GF-D8 (cell line): ENCODE data around the gene CYTL1.
"Not testable (repeated sequence)": the region's sequence is repeated elsewhere in the genome, so short reads cannot be mapped to it uniquely, and the experiment has no call there.

Experiments used
- DNase-seq: peaks from one replicate; lab custom pipeline; 2025; lab: John Stamatoyannopoulos, UW

CYTL1 gene, protein sequence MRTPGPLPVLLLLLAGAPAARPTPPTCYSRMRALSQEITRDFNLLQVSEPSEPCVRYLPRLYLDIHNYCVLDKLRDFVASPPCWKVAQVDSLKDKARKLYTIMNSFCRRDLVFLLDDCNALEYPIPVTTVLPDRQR

DNA sequence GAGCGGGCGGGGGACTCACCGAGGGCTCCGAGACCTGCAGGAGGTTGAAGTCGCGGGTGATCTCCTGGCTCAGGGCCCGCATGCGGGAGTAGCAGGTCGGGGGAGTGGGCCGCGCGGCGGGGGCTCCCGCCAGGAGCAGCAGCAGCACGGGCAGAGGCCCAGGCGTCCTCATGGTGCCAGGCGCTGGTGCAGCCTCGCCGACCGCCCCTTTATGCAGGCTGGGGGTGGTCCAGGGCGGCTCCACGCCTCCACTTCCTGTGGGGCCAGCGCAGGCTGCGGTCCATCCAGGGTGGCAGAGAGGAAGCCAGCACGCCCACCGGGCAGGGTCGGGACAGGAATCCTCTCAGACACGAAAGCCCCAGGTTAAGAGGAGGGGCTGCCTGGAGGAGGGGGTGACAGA is at the start of gene CYTL1:
TSS of gene CYTL1 (minus strand) at position 185 of the 400 bp plus-strand sequence. CDS start at position 172, 13 bp downstream.
- no peak for DNase-seq

GRCh38 chr4:5067908-5068307 is 48.6 kb upstream of the CYTL1 start:
- no peak for DNase-seq

GRCh38 chr4:5066968-5067367 is 47.7 kb upstream of the CYTL1 start:
- not testable (repeated sequence) for DNase-seq

GRCh38 chr4:5066101-5066500 is 46.8 kb upstream of the CYTL1 start:
- no peak for DNase-seq

DNA sequence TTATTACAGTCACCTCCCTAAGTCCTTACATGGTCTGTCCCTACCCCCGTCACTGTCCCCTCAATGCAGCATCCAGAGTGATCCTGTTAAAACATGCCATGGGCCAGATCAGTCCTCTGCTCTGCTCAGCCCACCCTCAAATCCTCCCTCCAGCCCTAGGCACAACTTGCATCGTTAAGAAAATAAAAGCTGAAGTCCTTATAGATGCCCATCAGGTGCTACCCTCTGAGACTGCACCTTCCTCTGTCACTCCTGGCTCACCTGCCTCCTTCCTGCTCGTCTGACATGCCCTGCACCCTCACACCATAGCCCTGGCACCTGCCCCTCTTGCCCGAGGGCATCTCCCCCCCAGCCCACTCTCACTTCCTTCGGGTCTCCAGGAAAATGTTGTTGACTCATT is 36.2 kb upstream of the CYTL1 start:
- DNase-seq, result no peak

GRCh38 chr4:5054532-5054931 is 35.3 kb upstream of the CYTL1 start:
- DNase-seq, result no peak

DNA sequence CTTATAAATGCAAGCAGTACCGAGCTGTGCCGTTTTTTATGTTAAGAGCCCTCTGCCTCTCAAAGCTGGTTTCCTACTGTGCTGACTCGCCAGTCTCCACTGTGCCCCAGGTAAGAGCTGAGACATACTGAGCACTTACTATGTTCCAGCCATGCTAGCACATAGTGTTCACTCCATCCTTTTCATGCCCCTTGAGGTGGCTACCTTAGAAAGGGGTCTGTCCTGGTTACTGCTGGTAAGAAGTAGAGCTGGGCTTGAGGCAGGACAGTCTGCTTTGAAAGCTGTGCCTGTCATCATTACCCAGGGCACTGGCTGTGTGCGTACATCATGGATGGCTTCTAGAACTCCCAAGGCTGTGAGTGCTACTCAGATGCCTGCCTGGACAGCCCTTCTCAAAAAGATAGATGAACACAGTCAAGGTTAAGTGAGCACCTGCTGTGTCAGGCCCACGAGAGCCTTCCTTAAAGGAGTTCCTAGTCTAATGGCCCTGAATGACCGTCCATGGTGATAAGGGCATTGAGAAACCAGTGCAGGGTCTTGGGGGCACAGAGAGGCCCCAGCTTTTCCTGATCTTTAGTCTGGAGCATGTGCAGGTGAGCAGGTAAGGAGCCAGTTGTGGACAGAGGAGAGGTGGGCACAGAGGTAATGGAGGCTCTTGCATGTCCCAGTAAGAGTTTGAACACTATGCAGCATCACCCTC is 33.6 kb upstream of the CYTL1 start:
- DNase-seq, result no peak

DNA sequence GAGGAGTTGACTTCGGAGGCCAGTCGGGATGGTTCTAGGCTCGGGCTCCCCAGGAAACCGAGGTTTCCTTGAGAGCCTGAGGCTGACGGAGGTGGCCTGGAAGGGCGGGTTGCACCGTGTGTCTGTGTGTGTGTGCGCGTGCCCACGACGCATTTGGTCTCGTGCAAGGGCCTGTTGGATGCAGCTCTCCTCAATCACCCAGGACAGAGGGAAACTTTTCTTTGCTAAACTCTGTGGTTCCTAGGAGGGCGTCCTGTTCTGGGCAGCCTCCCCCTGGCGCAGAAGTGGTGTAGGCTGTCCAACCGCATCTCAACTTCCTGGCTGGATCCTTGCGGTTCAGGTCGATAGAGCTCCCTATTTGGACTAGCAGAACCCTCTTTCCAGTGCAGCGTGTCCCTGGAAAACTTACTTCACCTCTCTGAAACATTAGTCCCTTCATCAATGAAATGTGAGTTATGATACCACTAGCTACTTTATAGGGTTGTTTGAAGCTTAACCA is 33.0 kb upstream of the CYTL1 start:
- no peak for DNase-seq

GRCh38 chr4:5051278-5052203 is 32.3 kb upstream of the CYTL1 start, which contains the start of gene STK32B:
TSS of gene STK32B (plus strand) at chr4:5051480.
- no peak for DNase-seq

GRCh38 chr4:5050520-5051277 is 31.4 kb upstream of the CYTL1 start:
- peak; percentile 19 for DNase-seq

GRCh38 chr4:5048721-5049120 is 29.5 kb upstream of the CYTL1 start:
- no peak for DNase-seq

DNA sequence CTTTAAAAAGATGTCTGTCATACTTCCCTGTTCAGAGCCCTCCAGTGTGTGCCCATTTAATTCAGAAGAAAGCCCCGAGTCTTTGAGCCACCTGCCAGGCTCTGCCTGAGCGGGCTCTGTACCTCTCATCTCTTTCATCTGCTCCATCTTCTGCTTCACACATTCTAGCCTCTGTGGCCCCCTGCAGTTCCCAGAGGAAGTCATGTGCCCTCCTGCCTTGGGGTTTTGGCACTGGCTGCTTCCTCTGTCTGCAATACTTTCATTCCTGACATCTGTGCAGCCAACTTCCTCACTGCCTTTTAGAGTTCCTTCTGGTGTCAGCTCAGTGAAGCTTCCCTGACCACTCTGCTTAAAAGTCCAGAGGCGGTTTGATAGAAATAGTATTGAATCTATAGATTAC is 25.8 kb upstream of the CYTL1 start:
- peak; percentile 78 for DNase-seq

- DNase-seq, result no peak
Observed at GRCh38 chr4:5044341-5044740, 25.1 kb upstream of the CYTL1 start.

DNA sequence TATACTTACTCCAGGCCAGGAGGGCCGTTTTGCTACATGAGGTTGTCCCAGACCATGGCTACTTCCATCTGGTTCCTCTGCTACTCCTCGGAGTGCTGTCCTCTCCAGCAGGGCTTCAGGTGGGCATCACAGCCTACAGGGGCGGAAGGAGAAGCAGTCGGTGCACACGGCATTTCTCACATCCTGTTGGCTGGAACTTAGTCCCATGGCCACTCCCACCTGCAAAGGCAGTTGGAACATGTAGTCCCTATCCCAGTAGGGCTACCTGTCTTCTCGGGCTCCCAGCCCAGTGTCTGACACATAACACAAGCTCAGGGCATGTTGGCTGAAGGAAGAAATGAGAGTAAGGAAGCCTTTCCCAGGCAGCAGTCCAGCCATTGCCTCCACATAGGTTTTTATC is 24.3 kb upstream of the CYTL1 start:
- no peak for DNase-seq

DNA sequence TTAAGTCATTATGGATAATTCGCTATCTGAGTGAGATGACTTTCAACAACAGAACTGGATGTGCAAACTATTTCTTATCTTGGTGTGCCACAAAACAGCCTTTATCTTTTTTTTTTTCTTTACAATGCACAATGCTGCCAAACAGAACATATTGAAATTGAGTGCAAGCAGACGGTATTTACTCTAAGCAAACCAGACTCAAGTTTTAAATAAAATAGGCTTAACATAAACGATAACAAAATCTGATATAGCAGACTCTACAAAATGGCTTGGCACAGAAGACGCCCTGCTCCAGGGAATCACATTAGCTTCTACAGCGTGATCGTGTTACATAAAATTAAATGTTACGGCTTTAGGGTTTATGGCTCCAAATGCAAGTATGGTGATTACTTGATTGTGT is 22.4 kb upstream of the CYTL1 start:
- DNase-seq, result no peak

GRCh38 chr4:5040856-5041620 is 21.8 kb upstream of the CYTL1 start:
- no peak for DNase-seq

DNA sequence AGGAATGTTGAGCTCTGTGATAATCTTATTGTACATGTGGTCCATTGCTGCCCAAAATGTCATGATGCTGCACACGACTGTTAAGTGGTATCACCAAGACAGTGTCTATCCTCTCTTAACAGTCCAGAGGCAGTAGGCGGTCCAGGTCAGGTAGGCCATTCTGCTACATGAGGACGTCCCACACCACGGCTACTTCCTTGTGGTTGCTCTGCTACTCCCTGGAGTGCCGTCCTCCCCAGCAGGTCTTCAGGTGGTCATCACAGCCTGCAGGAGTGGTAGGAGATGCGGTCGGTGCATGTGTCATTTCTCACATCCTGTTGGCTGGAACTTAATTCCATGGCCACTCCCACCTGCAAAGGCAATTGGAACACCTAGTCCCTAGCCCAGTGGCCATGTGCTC is 20.5 kb upstream of the CYTL1 start:
- no peak for DNase-seq

GRCh38 chr4:5037553-5038551 is 18.6 kb upstream of the CYTL1 start:
- DNase-seq, result peak; percentile 75

GRCh38 chr4:5036239-5036638 is 17.0 kb upstream of the CYTL1 start:
- DNase-seq, result no peak

DNA sequence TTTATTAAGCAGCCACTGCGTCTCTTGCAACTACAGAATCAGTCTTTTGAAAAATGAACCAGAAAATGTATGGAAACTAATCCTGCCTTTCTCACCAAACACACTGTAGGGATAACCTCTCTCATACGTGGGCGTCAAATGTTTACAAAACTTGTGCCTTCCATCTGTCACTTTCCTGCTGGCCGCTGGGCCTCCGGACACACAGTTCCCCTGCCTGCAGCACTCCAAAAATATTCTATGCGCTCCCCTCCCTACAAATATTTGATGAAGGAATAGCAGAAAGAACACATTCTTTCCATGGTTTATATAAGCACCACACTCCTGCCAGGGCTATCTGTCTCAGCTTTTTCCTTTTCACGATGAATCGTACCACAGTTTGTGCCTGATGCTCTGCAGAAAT is 14.9 kb upstream of the CYTL1 start:
- no peak for DNase-seq
